ENCODE measurements around the gene M6PR.

DNA sequence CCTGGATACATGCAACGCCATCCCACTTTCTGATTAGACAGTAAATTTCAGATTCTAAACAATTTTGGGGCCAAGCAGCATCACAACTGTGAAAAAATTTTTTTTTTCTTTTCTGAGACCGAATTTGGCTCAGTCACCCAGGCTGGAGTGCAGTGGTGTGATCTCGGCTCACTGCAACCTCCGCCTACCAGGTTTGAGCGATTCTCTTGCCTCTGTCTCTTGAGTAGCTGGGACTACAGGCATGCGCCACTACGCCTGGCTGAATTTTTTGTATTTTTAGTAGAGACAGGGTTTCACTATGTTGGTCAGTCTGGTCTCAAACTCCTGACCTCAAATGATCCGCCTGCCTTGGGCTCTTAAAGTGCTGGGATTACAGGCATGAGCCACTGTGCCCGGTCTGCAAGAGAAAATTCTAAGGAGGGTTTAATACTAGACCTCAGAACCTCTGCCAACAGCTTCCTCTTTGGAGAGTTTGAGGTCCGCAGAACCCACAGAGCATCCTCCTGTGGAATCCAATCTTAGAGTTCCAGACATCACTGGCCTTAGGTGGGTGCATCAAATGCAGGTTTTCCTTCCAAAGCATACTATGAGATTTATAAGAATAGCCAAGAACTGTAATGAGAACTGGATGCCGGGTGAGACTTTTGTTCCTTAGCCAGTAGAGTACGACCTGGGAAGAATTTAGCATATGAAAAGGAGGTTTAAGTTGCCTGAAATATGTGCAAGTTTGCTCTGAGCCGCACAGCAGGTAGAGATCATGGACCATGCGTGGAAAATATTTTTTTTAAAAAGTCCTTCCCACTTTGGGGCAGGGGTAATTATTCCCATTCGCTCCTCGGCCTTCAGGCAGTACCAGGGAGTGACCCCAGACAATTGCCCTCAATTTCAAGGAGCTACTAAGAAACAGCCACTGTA lies 42.9 kb downstream of the M6PR start:
- TF ChIP-seq, protein P1, sequence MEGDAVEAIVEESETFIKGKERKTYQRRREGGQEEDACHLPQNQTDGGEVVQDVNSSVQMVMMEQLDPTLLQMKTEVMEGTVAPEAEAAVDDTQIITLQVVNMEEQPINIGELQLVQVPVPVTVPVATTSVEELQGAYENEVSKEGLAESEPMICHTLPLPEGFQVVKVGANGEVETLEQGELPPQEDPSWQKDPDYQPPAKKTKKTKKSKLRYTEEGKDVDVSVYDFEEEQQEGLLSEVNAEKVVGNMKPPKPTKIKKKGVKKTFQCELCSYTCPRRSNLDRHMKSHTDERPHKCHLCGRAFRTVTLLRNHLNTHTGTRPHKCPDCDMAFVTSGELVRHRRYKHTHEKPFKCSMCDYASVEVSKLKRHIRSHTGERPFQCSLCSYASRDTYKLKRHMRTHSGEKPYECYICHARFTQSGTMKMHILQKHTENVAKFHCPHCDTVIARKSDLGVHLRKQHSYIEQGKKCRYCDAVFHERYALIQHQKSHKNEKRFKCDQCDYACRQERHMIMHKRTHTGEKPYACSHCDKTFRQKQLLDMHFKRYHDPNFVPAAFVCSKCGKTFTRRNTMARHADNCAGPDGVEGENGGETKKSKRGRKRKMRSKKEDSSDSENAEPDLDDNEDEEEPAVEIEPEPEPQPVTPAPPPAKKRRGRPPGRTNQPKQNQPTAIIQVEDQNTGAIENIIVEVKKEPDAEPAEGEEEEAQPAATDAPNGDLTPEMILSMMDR (IDR thresholded peaks at IDR 0.05) = no peak
- no peak for TF ChIP-seq ZFX (IDR thresholded peaks at IDR 0.05; ENCODE audit: borderline replicate concordance)

All from 22Rv1 (cell line).